ENCODE data around the gene VSIG2. TPM values are rescaled to one million over a fixed set of nuclear protein-coding genes. Genes with fewer than 3 reads are reported as not detected.

The VSIG2 gene
- polyA plus RNA-seq, 3 donors, result not detected

- intact Hi-C loops (cut with micrococcal nuclease), result no loop called here
- peaks cover 24 to 84% of the 10 kb centered on the region in 2 donors for H3K36me3 ChIP-seq (replicated peaks in 1 of 2; ENCODE audit: control insufficient read depth in 1 of 2, insufficient read depth in 2 of 2, low read length in 2 of 2)
- 96% methylated on average over 6 of the region's 8 CpGs for WGBS (ENCODE audit: insufficient coverage)
These were observed 18.0 kb upstream of the VSIG2 start for GRCh38 chr11:124769806-124770774.

GRCh38 chr11:124768914-124769313 lies 16.9 kb upstream of the VSIG2 start:
- no peak overlapping the region for H3K4me3 Mint-ChIP-seq
- no peak for TF ChIP-seq CTCF (IDR thresholded peaks at IDR 0.05)
- H3K36me3 Mint-ChIP-seq, result peaks cover 54 to 55% of the 10 kb centered on the region in 2 donors

More at GRCh38 chr11:124769806-124770774, 18.0 kb upstream of the VSIG2 start:
- Mint-ChIP-seq H3K27me3 (ENCODE audit: low read depth in 3 of 3) (no peaks in the 10 kb centered on the region), H3K27ac (no peak overlapping the region), H3K36me3 (peaks cover 53 to 59% of the 10 kb centered on the region in 2 donors), H3K4me1 (no peaks in the 10 kb centered on the region), H3K9me3 (no peaks in the 10 kb centered on the region), H3K4me3 (no peak overlapping the region)
- no peak for TF ChIP-seq CTCF (IDR thresholded peaks at IDR 0.05)
- Histone ChIP-seq H3K4me1 (ENCODE audit: control insufficient read depth in 1 of 2, insufficient read depth in 2 of 2, low read length in 2 of 2) (no peaks in the 10 kb centered on the region), H3K4me3 (replicated peaks in 1 of 3; ENCODE audit: low read depth in 2 of 3, low read length in 3 of 3) (no peak overlapping the region), H3K9ac (ENCODE audit: insufficient read depth, low read length, poor library complexity, severe bottlenecking) (no peak overlapping the region), H3K4me2 (replicated peaks; ENCODE audit: extremely low read depth, low read length, poor library complexity, severe bottlenecking) (no peak overlapping the region), H3K79me2 (ENCODE audit: insufficient read depth, low read length) (no peaks in the 10 kb centered on the region), H2AFZ (ENCODE audit: insufficient read depth, low read depth, low read length, poor library complexity, severe bottlenecking) (no peak overlapping the region), H4K20me1 (ENCODE audit: insufficient read depth, low read length) (no peaks in the 10 kb centered on the region), H3K9me3 (replicated peaks in 1 of 2; ENCODE audit: control insufficient read depth in 1 of 2, insufficient read depth in 1 of 2, low read length in 2 of 2) (no peaks in the 10 kb centered on the region), H3K27ac (ENCODE audit: low read depth in 1 of 2, low read length in 2 of 2) (no peak overlapping the region), H3K27me3 (ENCODE audit: control insufficient read depth in 2 of 2, insufficient read depth in 2 of 2, low read length in 2 of 2) (no peaks in the 10 kb centered on the region)
- DNase-seq, result no peak

More at GRCh38 chr11:124768914-124769313, 16.9 kb upstream of the VSIG2 start:
- Mint-ChIP-seq H3K9me3 (no peaks in the 10 kb centered on the region), H3K4me1 (no peaks in the 10 kb centered on the region), H3K27ac (peak overlapping the region in 1 of 7 donors; percentile 13), H3K27me3 (ENCODE audit: low read depth in 3 of 3) (no peaks in the 10 kb centered on the region)
- 100% methylated on average over 4 of the region's 8 CpGs for WGBS (ENCODE audit: insufficient coverage)
- Histone ChIP-seq H3K79me2 (ENCODE audit: insufficient read depth, low read length) (no peaks in the 10 kb centered on the region), H2AFZ (ENCODE audit: insufficient read depth, low read depth, low read length, poor library complexity, severe bottlenecking) (no peak overlapping the region), H3K9ac (ENCODE audit: insufficient read depth, low read length, poor library complexity, severe bottlenecking) (no peak overlapping the region), H3K4me3 (replicated peaks in 1 of 3; ENCODE audit: low read depth in 2 of 3, low read length in 3 of 3) (no peak overlapping the region), H3K27me3 (ENCODE audit: control insufficient read depth in 2 of 2, insufficient read depth in 2 of 2, low read length in 2 of 2) (no peaks in the 10 kb centered on the region), H3K4me1 (ENCODE audit: control insufficient read depth in 1 of 2, insufficient read depth in 2 of 2, low read length in 2 of 2) (no peaks in the 10 kb centered on the region), H3K9me3 (replicated peaks in 1 of 2; ENCODE audit: control insufficient read depth in 1 of 2, insufficient read depth in 1 of 2, low read length in 2 of 2) (no peaks in the 10 kb centered on the region), H4K20me1 (ENCODE audit: insufficient read depth, low read length) (no peaks in the 10 kb centered on the region), H3K36me3 (replicated peaks in 1 of 2; ENCODE audit: control insufficient read depth in 1 of 2, insufficient read depth in 2 of 2, low read length in 2 of 2) (peaks cover 19 to 81% of the 10 kb centered on the region in 2 donors), H3K27ac (ENCODE audit: low read depth in 1 of 2, low read length in 2 of 2) (no peak overlapping the region), H3K4me2 (replicated peaks; ENCODE audit: extremely low read depth, low read length, poor library complexity, severe bottlenecking) (no peak overlapping the region)
- no peak for DNase-seq
- intact Hi-C loops (cut with micrococcal nuclease), result no loop called here
